Stimulated activated CD8-positive, alpha-beta memory T cell treated with anti-CD3 and anti-CD28 coated beads, Interleukin-7, amount 100 ng/mL, for 4 hours (primary cell): Measurements from ENCODE around the gene TKT.
A peak's percentile ranks its signal among the peaks of the same experiment; 100 is the strongest.
"Not testable (repeated sequence)": the region's sequence is repeated elsewhere in the genome, so short reads cannot be mapped to it uniquely, and the experiment has no call there.

Experiments used
- DNase-seq, 2 donors: peaks; one replicate each; pipeline ENCODE4 v3.0.0-alpha.2; 2020; ENCODE audit warnings: low read depth in 2 of 2

Gene TKT

DNA sequence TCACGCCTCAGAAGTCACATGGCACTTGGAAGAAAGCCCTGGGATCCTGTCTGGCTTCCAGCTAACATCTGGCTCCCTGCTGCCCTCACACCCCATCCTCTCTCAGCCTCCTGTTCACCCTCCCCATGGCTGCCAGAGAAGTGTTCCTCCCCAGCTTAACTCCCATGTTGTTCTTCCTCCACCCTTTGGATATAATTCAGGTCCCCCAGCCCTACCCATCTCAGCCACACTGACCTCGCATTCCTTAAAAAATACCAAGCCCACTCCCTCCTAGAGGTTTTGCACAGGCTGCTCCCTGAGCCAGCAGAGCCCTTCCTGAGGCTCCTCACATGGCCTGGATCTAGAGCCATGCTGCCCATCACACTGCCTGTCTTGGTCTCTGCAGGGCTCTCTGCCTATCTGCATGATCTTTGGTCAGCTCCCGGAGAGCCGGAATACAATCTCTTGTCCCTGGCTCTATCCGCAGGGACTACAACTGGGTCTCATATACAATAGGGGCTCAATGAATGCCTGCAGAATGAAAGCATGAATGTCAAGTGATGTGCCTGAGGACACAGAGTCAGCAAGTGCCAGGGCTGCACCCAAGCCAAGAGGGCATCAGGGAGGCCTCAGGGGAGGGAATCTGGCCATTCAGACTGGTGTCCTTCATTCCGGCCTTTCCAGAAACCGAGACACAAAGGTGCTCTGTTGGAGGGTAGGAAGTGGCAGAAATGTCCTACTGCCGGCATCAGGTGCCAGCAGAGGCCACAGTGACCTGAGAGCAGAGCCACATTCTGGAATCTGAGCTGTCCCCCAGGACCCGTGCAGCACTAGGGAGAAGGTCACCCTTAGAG is 3.8 kb upstream of the TKT start:
- DNase-seq, result no peak

DNA sequence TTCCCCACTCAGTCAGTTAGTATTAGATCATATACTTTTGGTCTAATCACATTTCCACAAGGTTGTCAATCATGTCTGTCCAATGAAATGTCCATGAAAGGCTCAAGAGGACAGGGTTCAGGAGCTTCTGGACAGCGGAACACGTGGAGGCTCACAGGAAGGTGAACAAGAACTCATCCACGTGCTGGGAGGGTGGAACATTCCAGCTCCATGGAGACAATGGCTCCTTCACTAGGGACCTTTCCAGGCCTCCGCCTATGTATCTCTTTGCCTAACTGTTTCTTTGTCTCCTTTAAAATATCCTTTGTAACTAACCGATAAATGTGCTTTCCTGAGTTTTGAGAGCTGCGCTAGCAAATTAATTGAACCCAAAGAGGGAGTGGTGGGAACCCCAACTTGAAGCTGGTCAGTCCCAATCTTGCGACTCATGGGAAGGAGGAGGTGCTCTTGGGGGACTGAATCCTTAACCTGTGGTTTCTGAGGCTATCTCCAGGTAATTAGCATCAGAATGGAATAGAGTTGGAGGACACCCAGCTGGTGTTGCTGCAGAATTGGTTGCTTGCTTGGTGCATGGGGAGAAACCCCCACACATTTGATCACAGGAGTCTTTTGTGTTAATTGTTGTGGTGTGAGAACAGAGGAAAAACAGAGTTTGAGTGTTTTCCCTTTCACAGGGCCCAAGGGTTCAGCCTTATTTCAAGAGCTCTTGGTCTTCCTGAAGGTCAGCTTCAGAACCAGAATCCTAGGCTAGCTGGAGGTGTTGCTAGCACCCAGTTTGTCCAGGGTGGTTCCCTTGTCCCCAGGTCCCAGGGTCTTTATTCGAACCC is 3.0 kb upstream of the TKT start:
- no peak for DNase-seq

DNA sequence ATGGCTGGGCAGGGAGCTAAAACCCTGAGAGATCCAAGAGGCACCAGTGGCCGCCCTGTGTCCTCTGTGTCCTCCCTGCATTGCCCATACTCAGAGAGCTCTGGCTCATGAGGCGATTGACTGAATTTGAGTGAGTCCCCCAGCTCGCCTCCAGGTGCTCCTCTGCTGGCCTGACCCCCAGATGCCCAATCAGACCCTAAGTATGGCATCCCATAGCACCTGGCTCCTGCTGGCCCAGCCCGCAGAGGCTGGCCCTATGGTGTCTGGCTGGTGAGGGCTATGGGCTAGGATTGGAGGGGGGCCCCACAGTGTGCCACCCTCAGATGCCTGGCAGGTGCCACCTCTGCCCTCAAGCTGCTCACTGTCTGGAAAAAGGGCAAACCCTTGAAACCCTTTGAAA is 1.6 kb upstream of the TKT start:
- DNase-seq, result no peak

DNA sequence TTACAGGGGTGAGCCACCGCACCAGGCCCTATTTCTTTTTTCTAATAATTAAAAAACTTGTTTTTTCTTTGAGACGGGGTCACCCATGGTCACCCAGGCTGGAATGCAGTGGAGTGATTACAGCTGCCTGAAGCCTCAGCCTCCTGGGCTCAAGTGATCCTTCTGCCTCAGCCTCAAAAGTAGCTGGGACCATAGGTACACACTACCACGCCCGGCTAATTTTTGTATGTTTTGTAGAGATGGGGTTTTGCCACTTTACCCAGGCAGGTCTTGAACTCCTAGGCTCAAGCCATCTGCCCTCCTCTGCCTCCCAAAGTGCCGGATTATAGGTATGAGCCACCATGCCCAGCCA is 858 bp upstream of the TKT start:
- DNase-seq, result no peak

DNA sequence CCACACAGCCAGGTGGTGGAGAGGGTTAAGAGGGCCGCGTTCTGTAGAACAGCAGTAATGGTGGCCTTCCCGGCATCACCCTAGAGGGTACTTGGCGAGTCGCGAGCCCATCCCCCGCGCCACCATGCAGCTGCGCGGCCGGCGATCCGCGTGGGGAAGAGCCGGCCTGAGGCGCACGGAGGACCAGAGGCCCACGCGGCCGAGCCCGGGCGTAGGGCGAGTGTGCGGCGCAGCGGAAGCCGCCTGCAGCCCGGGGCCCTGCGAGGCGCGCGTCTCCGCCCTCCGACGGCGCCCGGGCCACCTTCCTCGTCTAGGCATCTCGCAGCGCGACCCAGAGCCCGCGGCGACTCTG is 423 bp downstream of the TKT start:
- peak in 1 of 2 donors; percentile 38 for DNase-seq

DNA sequence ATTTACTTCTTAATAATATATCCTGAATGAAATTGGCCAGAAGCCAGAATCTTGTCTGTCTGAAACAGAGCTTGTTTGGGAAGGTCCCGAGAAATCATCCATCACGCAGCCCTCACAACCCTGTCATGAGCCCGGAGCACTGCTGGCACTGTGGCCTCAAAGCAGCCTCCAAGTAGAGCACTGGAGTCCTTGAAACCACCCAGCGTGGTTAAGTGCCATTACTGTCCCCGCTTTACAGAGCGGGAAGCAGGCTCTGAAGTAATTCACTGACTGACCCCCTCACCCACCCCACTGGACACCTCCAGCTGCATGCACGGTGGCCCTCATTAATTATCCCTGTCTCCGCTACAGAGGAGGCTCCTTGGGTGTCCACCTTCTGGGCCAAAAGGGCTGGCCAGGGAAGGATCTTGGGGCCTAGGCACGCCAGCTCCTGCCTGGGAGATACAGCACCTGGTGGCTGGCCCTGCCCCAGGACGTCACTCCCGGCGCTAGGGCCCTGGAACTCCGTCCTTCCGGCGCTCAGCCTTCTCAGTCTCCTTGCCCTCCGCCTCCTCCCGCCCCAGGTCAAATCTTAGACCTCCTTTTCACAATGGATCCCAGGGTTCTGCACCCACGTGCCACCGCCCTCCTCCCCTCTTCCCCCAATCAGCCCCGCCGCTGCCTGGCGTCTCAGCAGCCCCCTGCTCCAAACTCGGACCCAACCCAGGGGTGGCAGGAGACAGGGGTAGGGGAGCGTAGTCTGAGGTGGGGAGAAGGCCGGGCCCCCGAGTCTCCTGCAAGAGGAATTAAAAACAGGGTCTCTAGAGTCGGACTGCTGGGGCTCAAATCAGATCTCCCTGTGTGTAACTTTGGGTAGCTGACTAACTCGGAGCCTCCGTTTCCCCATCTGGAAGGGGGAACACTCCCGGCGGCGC is 1.1 kb downstream of the TKT start:
- DNase-seq, result peak in 1 of 2 donors; percentile 33

DNA sequence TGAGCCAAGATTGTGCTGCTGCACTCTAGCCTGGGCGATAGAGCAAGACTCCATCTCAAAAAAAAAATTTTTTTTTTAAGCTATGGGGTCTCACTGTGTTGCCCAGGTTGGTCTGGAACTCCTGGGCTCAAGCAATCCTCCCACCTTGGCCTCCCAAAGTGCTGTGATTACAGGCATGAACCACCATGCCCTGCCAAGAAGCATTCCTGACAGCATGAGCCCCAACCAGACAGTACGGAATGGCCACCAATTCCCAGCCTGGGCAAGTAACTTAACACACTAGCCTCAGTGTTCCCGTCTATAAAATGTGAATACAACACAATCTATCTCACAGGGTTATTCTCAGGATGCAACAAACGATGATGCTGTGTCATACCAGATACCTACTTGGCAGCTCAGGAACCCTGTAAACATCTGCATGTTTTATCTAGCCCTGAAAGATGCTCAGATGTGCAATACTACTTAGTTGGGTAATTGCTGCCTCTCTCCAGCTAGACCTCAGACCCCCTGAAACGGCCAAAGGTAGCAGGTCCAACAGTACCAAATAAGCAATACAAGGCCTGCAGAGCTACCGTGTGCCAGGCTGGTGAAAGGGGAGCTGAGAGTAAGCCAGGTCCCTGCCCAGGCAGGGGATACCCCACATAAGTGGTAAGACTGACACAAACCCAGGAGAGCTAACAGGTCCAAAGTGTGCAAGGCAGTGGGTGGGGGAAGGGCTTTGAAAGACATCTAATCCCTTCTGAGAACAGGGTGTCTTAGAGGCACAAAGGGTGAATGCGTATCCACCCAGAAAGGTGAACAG is 1.9 kb downstream of the TKT start:
- no peak for DNase-seq

DNA sequence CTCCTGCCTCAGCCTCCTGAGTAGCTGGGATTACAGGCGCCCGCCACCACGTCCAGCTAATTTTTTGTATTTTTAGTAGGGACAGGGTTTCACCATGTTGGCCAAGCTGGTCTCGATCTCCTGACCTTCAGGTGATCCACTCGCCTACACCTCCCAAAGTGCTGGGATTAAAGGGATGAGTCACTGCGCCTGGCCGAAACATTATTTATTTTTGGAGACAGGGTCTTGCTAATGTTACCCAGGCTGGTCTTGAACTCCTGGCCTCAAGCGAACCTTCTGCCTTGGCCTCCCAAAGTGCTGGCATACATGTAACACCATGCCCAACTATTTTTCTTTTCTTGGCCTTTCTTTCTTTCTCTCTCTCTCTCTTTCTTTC is 2.9 kb downstream of the TKT start:
- DNase-seq, result not testable (repeated sequence)

DNA sequence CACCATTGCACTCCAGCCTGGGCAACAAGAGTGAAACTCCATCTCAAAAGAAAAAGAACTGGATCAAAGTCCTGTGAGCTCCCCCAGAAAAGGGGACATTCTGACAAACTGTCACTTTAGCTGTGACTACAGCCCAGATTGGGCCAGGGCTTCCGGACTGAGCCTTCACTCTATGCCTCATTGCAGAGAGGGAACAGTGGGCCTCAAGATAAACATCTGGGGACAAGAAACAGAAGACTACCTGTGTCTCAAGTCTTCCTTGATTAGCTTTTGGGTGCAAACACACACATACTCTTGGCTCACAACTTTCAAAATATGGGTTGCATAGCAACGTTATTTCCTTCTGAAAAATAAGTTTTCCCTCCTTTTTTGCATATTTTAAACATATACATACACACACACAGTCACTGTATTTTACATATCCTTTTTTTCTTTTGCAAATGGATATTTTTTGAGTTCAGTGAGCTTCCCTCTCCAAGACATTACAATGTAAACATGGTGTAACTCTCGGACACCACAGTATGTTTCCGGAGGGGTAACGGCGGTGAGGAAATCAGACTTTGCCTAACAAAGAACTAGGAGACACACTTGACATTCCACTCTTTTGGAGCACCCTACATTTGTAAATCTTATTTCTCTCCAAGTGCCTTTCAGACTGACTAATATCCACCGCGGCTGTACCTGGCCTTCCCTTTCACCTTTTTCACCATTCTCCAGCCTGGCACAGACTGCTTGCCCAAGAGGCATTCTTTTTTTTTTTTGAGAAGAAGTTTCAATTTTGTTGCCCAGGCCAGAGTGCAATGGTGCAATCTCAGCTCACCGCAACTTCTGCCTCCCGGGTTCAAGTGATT is 3.5 kb downstream of the TKT start:
- DNase-seq, result no peak

DNA sequence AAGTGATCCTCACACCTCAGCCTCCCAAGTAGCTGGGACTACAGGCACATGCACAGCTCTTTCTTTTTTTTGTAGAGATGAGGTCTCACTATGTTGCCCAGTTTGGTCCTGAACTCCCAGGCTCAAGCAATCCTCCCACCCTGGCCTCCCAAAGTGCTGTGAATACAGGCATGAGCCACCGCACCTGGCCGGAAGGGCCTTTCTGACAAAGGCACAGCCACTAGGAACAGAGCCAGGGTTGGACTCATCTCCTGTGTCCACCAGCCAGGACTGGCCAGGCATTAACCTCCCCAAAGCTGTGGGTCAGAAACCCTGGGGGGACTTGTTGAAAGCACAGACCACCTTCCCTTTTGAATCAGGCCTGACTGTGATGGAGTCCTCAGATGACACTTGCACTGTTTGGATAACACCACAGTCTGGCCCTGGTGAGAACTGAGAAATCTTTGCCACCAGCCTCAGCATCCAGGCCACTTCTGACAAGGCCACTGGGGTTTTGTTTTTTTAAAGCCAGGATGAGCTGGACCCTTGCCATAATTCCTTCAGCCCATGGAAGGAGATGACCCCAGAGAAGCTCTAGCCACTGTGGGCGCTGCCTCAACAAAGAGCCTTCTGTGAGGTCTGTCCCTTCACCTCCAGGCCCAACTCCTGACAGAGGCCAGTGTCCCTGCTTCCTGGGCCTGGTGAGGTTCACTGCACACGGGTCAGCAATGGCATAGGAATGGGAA is 4.8 kb downstream of the TKT start:
- DNase-seq, result no peak

DNA sequence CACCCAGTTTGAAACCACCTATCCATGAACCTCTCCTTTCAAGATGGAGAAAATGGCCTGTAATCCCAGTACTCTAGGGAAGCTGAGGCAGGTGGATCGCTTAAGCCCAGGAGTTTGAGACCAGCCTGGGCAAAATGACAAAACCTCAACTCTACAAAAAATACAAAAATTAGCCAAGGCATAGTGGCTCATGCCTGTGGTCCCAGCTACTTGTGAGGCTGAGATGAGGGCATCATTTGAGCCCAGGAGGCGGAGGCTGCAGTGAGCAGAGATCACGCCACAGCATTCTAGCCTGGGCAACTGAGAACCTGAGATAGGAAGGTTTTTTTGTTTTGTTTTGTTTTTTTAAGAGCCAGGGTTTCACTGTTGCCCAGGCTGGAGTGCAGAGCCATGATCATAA is 5.4 kb downstream of the TKT start:
- DNase-seq, result no peak

DNA sequence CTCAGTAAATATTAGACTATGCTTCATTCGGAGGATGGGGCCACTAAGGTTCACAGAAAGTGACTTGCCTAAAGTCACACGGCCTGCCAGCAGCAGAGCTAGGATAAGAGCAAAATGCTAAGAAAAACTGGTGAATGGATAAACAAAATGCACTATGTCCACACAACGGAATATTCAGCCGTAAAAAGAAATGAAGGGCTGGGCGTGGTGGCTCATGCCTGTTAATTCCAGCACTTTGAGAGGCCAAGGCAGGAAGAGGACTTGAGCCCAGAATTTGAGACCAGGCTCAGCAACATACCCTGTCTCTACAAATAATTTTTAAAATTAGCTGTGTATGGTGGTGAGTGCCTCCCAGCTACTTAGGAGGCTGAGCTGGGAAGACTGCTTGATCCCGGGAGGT is 7.7 kb downstream of the TKT start:
- DNase-seq, result no peak

DNA sequence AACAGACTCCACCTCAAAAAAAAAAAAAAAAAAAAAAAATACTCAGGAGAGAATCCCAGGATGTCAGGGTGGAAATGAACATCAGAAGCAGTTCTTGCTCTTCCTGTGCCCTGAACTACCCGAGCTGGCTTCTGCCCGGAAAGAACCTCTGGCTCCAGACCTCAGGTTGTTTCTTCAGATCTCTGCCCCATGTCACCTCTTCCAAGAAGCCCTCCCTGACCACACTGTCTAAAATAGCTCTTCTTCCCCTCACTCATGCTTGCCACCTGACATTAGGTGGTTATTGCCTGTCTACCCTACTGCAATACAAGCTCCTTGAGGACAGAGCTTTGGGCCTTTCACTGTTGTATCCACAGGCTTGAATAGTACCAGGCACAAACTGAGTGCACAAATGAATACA is 8.2 kb downstream of the TKT start:
- no peak for DNase-seq

DNA sequence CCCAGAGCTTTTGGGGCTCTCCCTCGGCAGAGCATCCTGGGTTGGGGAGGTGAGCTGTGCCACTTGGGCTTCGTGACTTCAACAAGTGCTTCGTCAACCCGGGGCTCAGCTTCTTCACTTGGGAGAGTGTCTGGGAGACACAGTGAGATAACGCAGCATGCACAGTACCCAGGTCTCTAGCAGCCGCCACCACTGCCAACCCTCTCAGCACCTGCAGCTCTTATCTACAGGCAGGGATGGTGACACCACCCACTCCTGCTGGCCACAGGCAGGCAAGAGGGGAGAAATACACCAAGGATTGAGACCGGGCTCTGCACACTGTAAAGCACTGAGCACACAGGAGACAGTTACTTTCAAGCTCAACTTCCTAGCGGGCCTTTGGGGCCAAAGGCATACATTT is 11.6 kb downstream of the TKT start:
- DNase-seq, result no peak

DNA sequence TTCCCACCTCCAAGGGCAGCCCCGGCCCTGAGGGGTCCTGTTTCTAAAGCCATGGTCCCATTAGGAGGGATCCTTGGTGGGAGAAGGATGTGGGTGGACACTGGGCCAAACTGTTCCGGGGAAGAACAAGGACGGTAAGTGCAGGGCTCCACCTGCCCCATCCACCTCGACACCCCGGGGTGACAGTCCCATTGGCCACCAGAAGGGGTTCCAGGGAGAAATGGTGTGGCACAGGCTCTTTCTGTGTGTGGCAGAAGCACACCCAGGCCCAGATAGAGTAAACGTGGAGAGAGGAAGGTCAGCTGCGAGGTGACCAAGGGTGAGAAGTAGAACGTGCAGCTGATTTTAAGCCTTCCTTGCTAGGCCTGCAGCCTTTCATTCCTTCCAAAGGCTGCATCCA is 12.0 kb downstream of the TKT start:
- no peak for DNase-seq

DNA sequence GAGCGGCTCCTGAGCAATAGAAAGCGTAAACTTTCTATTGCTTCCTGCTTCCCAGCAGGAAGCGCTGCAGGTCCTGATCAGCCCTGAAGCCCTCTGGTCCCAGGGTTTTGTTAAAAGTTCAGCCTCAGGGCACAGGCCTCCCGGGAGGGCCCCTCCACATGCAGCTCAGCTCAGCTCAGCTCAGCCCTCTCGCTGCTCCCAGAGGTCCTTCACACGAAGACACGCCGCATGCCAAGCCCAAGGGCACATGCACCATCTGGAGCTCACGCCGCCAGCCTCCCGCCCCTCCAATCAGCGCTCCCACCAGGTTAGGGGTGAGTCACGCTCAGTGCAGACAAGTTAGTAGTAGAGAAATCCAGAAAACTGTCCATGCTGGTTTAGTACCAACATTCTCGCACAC is 12.7 kb downstream of the TKT start:
- DNase-seq, result no peak

DNA sequence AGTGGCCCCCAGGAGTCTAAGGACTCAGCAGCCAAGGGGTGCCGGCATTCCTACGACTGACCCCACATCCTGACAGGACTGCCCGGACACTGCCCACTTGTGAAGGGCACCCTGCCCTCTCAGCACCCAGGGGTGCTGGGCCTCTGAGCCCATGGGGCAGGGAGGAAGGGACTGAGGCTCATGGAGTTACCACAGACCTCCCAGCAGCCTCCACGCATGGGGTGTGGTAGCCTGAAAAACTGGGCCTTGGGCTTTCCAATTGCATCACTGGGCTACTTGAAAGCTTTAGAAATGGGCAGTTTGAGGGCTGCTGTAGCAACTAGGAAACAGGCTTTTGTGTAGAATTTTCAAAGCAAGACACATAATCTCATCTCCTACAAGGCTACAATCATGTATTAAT is 13.2 kb downstream of the TKT start:
- no peak for DNase-seq

DNA sequence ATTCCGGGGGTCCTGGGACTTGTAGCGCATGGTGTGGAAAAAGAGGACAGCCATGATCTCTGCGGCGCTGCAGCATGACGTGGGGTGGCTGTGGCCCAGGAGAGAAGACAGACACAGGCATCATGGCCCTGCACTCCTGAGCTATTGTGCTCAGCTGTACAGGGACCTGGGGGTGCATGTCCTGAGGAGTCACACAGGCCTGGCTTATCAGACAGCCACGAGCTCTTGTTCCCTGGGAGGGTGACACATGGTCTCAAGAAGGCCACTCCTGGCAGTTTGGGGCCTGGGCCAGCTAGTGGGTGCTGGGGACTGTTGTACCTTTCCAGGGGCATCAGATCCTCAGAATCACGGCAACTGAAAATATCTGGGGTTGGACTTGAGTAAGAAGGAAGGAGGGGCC is 13.7 kb downstream of the TKT start:
- no peak for DNase-seq

DNA sequence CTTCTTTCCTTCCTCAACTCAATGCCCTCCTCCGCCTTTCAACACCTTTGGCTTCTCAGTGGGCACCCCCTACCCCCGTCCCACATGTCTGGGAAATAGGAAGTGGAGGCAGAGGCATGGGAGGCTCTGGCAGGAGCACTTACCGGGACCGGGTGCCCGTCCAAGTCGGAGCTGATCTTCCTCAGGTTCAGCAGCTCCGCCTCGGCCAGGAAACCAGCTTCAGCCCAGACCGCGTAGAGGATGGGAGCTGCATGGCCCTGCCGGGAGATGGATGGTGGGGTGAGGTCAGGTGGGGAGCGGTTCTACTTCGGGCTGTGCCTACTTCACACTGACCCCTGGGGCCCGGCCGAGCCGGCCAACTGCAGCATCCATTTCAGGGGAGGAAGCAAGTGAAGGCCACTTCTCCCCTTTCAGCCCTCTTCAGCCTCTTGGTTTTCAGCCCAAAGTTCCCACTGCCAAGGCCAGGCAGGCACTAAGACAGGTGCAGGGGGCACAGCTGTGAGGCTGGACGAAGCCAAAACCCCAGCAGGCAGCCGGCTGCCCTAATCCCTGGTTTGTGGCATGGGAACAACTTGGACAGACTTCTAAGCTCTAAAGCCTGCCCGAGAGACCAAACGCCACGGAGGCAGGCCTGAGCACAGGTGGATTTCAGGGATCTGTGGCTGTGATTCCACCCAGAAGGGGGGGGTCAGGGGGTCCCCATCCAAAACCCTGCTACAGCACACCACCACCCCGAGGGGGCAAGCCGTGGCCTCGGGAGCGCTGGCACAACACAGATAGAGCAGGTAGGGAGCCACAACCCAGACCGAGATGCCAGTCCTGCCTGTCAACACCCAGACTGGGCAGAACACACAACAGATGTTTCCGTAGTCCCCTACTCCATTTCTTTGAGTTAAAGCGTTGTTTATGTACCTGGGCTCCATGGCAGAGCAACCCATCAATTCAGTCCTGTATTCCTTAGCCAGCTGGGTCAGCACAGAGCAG is 14.5 kb downstream of the TKT start:
- no peak for DNase-seq
